ENCODE data around the gene ADK.

ADK gene

GRCh38 chr10:74690393-74690792 lies 539.4 kb downstream of the ADK start:
- no peak for DNase-seq

- peak; percentile 73 for DNase-seq
Observed at GRCh38 chr10:74691164-74691563, 540.1 kb downstream of the ADK start.

DNA sequence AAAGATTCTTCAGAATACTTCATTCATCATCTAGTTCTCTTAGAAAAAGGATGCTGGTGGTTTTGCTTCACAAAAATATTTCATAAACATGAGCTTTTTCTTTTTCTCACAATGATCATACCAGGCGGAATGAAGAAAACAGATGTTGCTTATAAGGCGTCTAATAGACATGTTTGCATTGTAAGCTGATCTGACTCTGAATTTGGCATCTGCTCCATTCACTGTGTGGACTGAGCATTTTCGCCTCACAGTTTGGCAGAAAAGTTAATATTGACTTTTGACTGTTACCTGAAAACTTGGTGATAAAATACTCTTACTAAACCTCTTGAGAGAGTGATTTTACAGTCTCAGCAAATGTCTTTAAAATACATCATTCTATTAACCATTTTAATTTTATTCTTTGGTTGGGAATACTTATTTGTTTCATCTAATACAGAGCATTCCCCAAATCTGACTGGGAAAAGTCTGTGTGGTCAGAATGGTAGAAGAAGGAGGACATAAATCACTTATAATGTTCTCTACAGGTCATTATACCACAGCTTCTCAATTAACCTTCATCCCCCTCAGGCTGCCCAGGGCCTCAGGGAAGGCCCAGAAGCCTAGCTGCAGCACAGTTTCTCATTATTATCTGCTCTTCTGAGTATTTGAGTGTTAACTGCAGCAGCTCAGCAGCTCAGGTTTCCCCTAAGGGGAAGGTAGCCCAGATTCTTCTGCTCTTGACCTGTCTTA lies 553.8 kb downstream of the ADK start:
- peak; percentile 92 for DNase-seq

- peak; percentile 96 for DNase-seq
Observed at GRCh38 chr10:74705358-74705980, 554.4 kb downstream of the ADK start.

DNA sequence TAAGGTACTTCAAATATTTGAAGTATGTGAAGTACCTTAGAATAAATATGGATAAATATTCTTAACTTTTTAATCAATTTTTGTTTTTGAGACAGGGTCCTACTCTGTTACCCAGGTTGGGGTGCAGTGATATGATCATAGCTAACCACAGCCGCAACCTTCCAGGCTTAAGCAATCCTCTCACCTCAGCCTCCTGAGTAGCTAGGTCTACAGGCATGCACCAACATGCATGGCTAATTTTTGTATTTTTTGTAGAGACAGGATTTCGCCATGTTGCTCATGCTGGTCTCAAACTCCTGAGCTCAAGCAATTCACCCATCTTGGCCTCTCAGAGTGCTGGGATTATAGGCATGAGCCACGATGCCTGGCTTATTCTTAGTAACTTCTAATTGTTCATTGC lies 555.9 kb downstream of the ADK start:
- DNase-seq: no peak

DNA sequence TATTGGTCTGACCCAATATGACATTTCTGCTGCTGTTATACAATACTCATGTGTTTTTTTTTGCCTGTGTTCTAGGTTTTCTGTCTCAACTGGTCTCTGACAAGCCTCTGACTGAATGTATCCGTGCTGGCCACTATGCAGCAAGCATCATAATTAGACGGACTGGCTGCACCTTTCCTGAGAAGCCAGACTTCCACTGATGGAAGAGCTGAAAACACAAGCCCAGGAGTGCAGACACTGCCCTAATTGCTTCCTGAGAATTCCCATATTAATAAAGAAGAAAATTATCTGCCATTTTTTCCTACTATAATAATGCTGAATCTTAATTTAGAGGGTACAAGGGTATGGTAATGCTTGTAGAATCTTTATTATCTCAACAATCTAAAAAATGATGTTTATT lies 557.2 kb downstream of the ADK start:
- DNase-seq: no peak

DNA sequence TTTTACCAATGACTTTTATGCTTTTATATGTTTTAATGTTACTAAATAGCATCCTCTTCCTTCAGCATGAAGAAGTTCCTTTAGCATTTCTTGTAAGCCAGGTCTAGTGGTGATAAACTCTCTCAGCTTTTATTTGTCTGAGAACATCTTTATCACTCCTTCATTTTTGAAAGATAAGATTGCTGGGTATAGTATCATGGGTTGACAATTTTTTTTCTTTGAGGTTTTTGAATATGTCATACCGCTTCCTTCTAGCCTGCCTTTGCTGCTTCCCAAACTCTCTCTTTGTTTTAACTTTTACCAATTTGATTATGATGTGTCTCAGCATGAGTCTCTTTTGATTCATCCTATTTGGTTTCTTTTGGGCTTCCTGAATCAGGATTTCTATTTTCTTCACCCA lies 567.2 kb downstream of the ADK start:
- peak; percentile 2 for DNase-seq

DNA sequence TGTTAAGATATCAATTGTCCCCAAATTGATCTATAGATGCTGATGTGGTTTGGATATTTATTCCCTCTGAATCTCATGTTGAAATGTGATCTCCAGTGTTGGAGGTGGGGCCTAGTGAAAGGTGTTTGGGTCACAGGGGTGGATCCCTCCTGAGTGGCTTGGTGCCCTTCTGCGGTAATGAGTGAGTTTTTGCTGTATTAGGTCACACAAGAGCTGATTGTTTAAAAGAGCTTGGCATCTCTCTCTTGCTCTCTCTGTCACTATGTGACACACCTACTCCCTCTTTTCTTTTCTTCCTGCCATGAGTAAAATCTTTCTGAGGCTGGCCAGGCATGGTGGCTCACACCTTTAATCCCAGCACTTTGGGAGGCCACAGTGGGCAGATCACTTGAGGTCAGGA lies 577.2 kb downstream of the ADK start:
- DNase-seq: no peak

- DNase-seq: no peak
Observed at GRCh38 chr10:74730246-74730645, 579.2 kb downstream of the ADK start.

- DNase-seq: no peak
Observed at GRCh38 chr10:74733612-74734011, 582.6 kb downstream of the ADK start.

GRCh38 chr10:74736029-74736428 lies 585.0 kb downstream of the ADK start:
- DNase-seq: no peak

DNA sequence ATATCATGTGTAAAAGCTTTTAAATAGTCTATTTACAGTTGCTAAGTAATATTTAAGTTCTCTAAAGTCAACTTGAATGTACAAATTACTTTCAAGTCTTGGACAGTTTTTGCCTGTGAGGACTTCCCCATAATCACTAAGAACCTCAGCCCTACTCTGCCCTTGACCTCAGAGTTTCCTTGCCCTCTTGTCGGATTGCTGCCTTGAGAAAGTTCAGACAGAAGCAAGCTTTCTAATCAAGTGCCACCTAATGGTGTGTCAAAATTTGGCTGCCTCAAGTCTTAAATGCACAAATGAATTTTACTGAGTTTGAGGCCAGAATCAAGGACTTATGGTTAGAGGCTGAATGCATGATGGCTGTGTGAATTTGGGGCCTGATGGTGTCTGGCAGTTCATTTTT lies 587.0 kb downstream of the ADK start:
- no peak for DNase-seq

DNA sequence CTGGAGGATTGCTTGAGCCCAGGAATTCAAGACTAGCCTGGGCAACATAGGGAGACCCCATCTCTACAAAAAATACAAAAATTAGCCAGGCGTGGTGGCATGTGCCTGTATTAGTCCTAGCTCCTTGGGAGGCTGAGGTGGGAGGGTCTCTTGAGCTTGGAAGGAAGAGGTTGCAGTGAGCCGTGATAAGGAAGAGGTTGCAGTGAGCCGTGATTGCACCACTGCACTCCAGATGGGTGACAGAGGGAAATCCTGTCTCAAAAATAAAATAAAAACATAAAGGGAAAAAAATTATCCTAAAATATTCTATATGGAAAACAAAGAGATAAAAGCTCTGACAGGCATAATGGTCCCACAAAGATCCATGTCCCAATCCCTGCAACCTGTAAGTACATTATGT lies 587.5 kb downstream of the ADK start:
- DNase-seq: no peak

DNA sequence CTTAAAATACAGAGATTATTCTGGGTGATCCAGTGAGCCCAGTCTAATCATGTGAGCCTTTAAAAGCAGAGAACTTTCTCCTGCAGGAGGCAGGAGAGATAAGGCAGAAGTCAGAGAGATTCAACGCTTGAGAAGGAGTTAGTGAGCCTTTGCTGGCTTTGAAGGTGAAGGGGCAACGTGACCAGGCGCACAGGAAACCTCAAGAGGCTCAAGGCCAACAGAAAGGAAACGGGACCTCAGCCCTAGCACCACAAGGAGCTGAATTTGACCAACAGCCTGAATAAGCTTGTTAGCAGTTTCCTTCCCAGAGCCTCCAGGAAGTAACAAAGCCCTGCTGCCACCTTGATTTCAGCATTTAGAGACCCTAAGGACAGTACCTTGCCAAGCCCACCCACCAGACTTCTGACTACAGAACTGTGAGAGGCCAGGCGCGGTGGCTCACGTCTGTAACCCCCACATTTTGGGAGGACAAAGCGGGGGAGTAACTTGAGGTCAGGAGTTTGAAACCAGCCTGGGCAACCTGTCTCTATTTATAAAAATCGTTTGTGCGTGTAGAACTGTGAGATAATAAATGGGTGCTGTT lies 588.1 kb downstream of the ADK start:
- no peak for DNase-seq

GRCh38 chr10:74743401-74743800 lies 592.4 kb downstream of the ADK start:
- DNase-seq: peak; percentile 37

- peak; percentile 39 for DNase-seq
Observed at GRCh38 chr10:74745449-74745848, 594.4 kb downstream of the ADK start.

GRCh38 chr10:74746813-74747212 lies 595.8 kb downstream of the ADK start:
- DNase-seq: no peak

GRCh38 chr10:74748468-74749031 lies 597.5 kb downstream of the ADK start:
- no peak for DNase-seq

DNA sequence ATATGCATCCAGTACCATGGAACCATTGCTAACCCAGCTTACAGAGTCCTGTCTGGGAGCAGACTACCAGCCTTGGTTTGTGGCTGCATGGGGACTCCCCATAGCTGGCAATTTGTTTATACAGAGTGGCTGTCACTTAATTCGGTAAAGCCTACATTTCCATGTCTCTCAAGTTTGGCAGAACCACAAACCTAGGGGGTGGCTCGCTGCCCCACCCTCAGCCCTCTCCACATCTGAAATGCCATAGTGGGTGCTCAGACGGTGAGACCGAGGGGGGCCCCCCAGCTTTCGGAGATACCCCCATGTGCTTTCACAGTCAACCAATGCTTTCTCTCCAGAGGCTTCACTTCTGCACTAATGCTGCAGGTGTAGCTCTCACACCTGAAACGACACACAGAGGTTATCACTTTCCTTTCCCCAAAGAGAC lies 599.8 kb downstream of the ADK start:
- DNase-seq: no peak

GRCh38 chr10:74752371-74753040 lies 601.5 kb downstream of the ADK start:
- DNase-seq: no peak

DNA sequence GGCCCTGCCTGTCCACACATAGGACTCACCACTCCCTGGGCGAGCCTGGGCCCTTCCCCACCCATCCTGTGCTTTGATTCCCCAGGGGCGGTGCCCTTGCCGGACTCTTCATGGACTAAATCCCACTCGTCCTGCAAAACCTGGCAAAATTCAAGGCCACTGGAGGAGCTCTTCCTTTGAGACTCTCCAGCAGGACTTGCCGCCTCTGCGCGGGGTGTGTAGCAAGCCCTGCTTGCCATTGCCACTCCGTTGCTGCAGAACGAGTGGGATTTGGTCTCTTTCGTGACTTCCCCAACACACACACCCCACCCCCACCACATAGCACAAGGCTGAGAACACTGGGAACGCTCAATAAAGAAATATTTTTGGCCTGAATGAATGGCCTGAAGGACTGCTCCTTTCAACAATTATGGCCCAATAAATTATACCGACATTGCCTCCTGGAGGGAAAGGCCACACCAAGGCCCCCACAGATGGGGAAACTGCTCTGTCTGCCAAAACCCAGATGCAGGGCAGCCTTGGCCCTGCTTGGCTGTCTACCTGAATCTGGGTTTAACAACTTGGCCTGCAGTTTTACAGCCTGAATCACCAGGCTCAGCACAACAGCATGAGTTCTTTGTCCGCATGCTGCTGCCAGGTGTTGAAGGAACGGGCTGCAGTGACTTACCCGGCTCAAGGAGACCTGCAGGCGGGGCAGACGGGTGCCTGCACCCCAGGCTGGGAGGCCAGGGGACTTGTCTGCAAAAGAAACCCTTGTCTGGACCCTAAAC lies 602.6 kb downstream of the ADK start:
- DNase-seq: peak; percentile 71

- DNase-seq: no peak
Observed at GRCh38 chr10:74754381-74754821, 603.4 kb downstream of the ADK start.

- no peak for DNase-seq
Observed at GRCh38 chr10:74755273-74755672, 604.3 kb downstream of the ADK start.

All from NCI-H69 (cell line).